ENCODE results near the gene HPS1.
A peak's percentile ranks its signal among the peaks of the same experiment; 100 is the strongest.

HPS1 gene

DNA sequence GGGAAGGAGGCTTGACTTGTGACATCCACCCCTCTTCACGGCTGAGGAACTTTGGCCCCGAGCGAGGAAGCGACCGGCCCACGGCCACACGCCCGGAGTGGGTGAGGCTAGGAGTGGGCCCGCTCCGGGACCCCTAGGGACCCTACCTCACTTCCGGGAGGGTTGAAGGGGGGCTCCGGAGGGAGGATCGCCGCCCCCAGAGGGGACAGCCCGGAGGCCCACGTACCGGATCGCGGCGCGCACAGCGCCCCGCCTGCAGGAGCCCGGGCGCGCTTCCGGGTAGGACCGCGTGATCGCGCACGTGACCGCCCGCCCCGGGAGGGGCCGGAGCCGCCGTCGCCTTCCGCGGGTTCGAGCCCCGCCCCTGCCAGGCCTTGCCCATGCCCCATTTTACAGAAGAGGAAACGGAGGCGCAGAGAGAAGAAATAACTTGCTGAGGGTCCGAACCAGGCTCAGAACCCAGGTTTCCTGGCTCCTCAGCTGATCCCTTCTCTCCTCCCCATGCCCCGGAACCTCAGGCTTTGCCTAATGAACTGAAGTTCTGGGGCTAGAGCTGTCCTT is at the start of gene HPS1:
Gene HPS1, minus strand, starts transcription at position 275 of the 561 bp plus-strand sequence. CDS start 3,695 bp downstream, outside the sequence.
- TF ChIP-seq, protein P1, sequence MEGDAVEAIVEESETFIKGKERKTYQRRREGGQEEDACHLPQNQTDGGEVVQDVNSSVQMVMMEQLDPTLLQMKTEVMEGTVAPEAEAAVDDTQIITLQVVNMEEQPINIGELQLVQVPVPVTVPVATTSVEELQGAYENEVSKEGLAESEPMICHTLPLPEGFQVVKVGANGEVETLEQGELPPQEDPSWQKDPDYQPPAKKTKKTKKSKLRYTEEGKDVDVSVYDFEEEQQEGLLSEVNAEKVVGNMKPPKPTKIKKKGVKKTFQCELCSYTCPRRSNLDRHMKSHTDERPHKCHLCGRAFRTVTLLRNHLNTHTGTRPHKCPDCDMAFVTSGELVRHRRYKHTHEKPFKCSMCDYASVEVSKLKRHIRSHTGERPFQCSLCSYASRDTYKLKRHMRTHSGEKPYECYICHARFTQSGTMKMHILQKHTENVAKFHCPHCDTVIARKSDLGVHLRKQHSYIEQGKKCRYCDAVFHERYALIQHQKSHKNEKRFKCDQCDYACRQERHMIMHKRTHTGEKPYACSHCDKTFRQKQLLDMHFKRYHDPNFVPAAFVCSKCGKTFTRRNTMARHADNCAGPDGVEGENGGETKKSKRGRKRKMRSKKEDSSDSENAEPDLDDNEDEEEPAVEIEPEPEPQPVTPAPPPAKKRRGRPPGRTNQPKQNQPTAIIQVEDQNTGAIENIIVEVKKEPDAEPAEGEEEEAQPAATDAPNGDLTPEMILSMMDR (IDR thresholded peaks at IDR 0.05; ENCODE audit: extremely low read depth, missing control alignments) = no peak
- DNase-seq (ENCODE audit: low spot score) = peak; percentile 94

DNA sequence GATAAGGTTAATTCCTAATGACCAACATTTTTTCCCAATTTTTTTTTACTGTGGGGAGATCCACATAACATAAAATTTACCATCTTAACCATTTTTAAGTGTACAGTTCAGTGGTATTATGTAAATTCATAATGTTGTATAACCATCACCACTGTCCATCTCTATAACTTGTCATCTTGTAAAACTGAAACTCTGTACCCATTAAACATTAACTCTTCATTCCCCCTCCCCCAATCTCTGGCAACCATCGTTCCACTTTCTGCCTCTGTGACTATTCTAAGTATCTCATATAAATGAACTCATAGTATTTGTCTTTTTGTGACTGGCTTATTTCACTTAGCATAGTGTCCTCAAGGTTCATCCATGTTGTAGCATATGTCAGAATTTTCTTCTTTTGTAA is 46.0 kb upstream of the HPS1 start:
- TF ChIP-seq, protein P1 (IDR thresholded peaks at IDR 0.05; ENCODE audit: extremely low read depth, missing control alignments) = no peak
- DNase-seq (ENCODE audit: low spot score) = no peak

DNA sequence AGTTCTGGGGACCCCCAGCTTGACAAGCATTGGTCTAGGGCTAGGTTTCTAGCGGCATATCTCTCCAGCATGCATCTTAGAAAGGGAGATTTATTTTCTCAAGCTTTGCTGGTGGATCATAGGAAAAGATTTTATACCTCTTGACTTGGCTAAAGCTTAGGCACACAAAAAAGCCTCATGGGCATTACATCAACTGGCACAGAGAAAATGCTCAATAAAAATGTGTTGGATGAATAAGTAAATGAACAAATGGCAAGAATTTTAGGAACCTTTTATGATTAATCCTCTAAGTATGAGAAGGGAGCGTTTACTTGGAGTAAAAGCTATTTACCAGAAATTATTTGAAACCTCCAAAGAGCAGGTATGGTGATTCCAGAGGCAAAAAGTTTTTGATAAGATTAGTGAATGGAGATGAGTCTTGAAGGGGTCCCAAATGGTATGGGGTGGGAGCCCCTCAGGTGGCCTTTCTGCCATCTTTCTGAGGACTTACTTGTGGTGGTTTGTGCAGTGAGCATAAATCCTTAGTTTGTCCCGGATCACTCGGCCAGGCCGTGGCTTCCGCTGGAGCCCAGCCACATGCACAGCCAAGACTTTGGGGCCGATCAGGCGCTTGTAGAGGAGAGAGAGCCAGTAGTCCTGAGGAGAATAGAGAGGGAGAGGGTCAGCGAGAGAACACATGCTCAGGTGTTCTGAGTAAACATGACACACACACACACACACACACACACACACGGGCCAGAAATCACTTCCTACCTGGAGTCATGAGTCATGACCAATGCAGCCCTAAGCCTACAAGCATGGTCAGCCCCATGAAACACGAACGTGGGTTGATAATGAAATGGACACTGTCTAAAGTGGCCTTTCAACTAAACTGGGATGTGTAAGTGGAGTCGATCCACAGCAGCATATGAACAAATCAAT is 43.1 kb upstream of the HPS1 start:
- TF ChIP-seq, protein P1 (IDR thresholded peaks at IDR 0.05; ENCODE audit: extremely low read depth, missing control alignments) = no peak
- DNase-seq (ENCODE audit: low spot score) = no peak

DNA sequence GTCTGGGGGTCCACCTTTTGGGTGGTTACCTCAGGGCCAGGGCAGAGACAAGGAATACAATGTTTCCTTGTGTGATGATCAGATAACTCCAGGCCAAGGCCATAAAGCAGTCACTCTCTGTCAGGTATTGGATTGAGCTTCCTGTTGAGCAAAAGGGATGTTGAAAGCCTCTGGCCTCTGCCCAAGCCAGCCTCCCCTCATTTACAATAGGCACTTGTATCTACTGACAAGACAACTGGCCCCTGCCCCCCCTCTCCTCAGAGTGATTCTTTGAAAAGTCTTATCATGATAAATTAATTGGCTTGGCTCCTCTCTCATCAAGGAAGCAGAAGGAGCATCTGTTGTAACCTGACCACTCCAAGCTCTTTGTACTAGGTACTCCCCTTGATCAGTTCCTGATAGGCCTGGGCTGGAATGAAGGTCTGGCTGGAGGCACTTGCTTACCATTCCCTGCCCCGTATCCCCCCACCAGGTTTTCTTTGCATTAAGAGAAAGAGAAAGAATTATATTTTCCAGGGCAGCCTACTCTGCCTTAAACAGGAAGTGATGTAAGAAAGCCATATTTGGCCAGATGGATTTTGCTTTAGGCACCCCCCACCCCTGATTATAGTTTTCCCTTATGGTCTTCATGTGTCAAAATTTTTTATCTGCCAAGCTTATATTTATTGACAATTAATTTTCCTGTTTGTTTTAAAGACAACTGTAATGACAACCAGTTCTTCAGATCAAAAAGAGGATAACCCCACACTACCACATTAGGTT is 42.1 kb upstream of the HPS1 start:
- DNase-seq (ENCODE audit: low spot score) = no peak
- TF ChIP-seq, protein P1 (IDR thresholded peaks at IDR 0.05; ENCODE audit: extremely low read depth, missing control alignments) = no peak

DNA sequence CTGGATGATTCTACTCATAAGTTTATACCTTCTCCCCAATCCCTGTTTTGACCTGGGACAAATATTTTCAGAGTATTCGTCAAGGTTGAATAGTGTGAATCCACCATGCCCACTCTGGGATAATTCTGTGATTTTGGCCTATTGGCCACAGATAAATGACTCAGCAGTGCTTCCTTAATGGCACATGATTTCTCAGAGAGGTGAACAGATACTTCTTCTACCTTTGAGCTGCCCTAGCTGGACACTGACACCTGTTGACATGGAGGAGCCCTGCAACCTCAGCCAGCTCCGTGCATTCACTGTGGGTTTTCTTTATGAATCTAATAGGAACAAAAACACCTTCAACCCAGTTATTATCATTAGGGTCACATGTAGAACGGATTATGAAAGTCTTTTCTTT is 40.9 kb upstream of the HPS1 start:
- TF ChIP-seq, protein P1 (IDR thresholded peaks at IDR 0.05; ENCODE audit: extremely low read depth, missing control alignments) = no peak
- no peak for DNase-seq (ENCODE audit: low spot score)

DNA sequence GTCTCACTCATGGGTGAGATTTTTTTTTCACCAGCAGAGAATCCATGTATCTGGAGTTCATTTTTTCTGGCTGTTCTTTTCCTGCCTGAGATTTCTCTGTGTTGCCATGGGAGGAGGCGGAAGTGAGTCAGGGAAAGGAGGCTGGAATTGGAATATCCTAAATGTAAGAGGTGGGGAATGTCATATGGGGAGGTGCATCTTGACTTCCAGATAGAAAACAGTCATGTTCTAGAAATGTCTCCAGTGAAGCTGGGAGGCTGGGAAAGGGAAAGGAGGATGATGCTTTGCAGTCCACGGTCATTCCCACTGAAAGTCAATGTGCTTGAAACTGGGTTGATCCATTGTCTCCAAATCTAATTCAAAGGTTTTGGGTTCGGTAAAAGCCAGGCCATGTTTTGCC is 39.7 kb upstream of the HPS1 start:
- TF ChIP-seq, protein P1 (IDR thresholded peaks at IDR 0.05; ENCODE audit: extremely low read depth, missing control alignments) = no peak
- DNase-seq (ENCODE audit: low spot score) = no peak

DNA sequence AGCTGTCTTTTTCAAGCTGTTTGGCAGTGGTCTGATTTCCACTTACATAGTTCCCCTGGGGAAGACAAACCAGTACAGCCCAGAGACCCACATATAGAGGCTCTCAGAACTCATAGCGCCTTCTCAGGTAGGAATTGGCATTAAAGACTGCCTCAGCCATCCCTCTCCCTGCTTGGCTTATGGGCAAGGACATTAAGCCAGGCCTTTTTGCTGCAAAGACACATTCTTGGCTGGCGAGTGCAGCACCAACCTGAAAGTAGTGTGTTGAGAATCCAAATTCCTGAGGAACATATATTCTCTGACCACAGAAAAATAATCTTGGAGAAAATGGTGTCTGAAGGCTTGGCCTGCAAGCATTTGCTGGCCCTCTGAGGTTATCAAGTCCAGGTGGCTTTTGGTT is 39.2 kb upstream of the HPS1 start:
- DNase-seq (ENCODE audit: low spot score) = no peak
- TF ChIP-seq, protein P1 (IDR thresholded peaks at IDR 0.05; ENCODE audit: extremely low read depth, missing control alignments) = no peak
